Endothelial cell of umbilical vein (primary cell): ENCODE measurements around the gene HAVCR2.
"Not testable (repeated sequence)": the region's sequence is repeated elsewhere in the genome, so short reads cannot be mapped to it uniquely, and the experiment has no call there.

Experiments
- CTCF ChIP-seq, 2 donors: IDR thresholded peaks; 1 replicate in 1 of 2; 2 replicates in 1 of 2; pipeline ENCODE4 v1.5.1; 2011; ENCODE audit warnings: low read length in 2 of 2, mild to moderate bottlenecking in 2 of 2, moderate library complexity in 2 of 2, control low read depth in 1 of 2, inconsistent platforms in 1 of 2, low read depth in 1 of 2; ENCODE audit not compliant: insufficient read depth in 1 of 2; ENCODE audit errors: extremely low read depth in 1 of 2
- EZH2 ChIP-seq: IDR thresholded peaks from 2 replicates; pipeline ENCODE4 v1.6.1; 2012; ENCODE audit warnings: borderline replicate concordance, low read depth, mild to moderate bottlenecking, moderate library complexity, low read length, inconsistent platforms; ENCODE audit not compliant: severe bottlenecking
- FOS ChIP-seq: IDR thresholded peaks from 2 replicates; pipeline ENCODE4 v1.6.1; 2011; ENCODE audit warnings: mild to moderate bottlenecking, low read length, moderate library complexity, borderline replicate concordance; ENCODE audit not compliant: insufficient read depth
- GATA2 ChIP-seq: IDR thresholded peaks from 2 replicates; pipeline ENCODE4 v1.7.0; 2011; ENCODE audit warnings: low read depth, mild to moderate bottlenecking, moderate library complexity, mixed read lengths, low read length; ENCODE audit not compliant: insufficient read length, insufficient read depth
- JUN ChIP-seq: IDR thresholded peaks from 2 replicates; pipeline ENCODE4 v1.6.1; 2011; ENCODE audit warnings: borderline replicate concordance, low read depth; ENCODE audit not compliant: insufficient read length, insufficient read depth
- MAX ChIP-seq: IDR thresholded peaks from 2 replicates; pipeline ENCODE4 v1.6.1; 2011; ENCODE audit not compliant: insufficient read depth, insufficient read length
- MYC ChIP-seq: IDR thresholded peaks from one replicate; pipeline ENCODE4 v1.6.1; 2011; ENCODE audit warnings: mild to moderate bottlenecking, low read depth, low read length
- POLR2A ChIP-seq: IDR thresholded peaks from 2 replicates; pipeline ENCODE4 v1.6.1; 2012; ENCODE audit warnings: low read depth, mild to moderate bottlenecking, control low read depth, low read length
- POLR2AphosphoS5 ChIP-seq: IDR thresholded peaks from 2 replicates; pipeline ENCODE4 v1.6.1; 2012; ENCODE audit warnings: low read depth, mild to moderate bottlenecking, control low read depth, low read length, moderate library complexity; ENCODE audit not compliant: insufficient read depth

DNA sequence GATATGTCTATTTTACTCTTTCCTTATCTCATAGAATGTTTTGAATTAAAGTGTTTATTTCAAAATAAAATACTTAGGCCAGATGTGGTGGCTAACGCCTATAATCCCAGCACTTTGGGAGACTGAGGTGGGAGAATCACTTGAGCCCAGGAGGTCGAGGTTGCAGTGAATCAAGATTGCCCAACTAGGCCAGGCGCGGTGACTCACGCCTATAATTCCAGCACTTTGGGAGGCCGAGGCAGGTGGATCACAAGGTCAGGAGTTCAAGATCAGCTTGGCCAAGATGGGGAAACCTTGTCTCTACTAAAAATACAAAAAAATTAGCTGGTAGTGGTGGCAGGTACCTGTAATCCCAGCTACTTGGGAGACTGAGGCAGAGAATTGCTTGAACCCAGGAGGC is 52.0 kb downstream of the HAVCR2 start:
- TF ChIP-seq POLR2AphosphoS5; CTCF (IDR thresholded peaks at IDR 0.05; ENCODE audit: extremely low read depth in 1 of 2, insufficient read depth in 1 of 2, low read depth in 1 of 2, low read length in 2 of 2); EZH2; GATA2; POLR2A; MAX; MYC; FOS; JUN: not testable (repeated sequence)
